Panc1 (cell line): Measurements from ENCODE around the gene FANK1.

Experiments
- CTCF ChIP-seq: fragments of 450-650 bp; IDR thresholded peaks from 2 replicates; pipeline ENCODE4 v1.5.1; 2017; ENCODE audit warnings: mild to moderate bottlenecking
- POLR2AphosphoS5 ChIP-seq: IDR thresholded peaks from 2 replicates; pipeline ENCODE4 v1.6.1; 2012; ENCODE audit warnings: mild to moderate bottlenecking, low read depth, low read length, moderate library complexity
- REST ChIP-seq, 2 experiments: IDR thresholded peaks; 2 replicates each; pipeline ENCODE4 v1.6.1; 2011 to 2012; ENCODE audit warnings: low read depth in 2 of 2, control low read depth in 1 of 2, low read length in 1 of 2, mild to moderate bottlenecking in 1 of 2, moderate library complexity in 1 of 2; ENCODE audit not compliant: insufficient read depth in 1 of 2
- TCF7L2 ChIP-seq: IDR thresholded peaks from 2 replicates; pipeline ENCODE4 v1.6.1; 2011; ENCODE audit warnings: mild to moderate bottlenecking, low read depth, low read length, inconsistent platforms

- TF ChIP-seq CTCF (no peak), TCF7L2 (no peak), REST (IDR thresholded peaks at IDR 0.05; ENCODE audit: insufficient read depth in 1 of 2, low read depth in 2 of 2, low read length in 1 of 2) (no peak), POLR2AphosphoS5 (no peak)
Observed at GRCh38 chr10:126017961-126018560, 121.7 kb downstream of the FANK1 start.
